Measurements from ENCODE around the gene LRRC9.

The LRRC9 gene

GRCh38 chr14:59959668-59960067 is 39.7 kb downstream of the LRRC9 start:
- H3K4me2 ChIP-seq (ENCODE audit: low read depth, low read length): no peak overlapping the region
- no peak overlapping the region for H3K9ac ChIP-seq (ENCODE audit: low read length)
- H4K20me1 ChIP-seq (ENCODE audit: insufficient read depth, low read length): no peaks in the 10 kb centered on the region
- H3K4me3 ChIP-seq (ENCODE audit: low read length): no peak overlapping the region
- TF ChIP-seq, protein P1, sequence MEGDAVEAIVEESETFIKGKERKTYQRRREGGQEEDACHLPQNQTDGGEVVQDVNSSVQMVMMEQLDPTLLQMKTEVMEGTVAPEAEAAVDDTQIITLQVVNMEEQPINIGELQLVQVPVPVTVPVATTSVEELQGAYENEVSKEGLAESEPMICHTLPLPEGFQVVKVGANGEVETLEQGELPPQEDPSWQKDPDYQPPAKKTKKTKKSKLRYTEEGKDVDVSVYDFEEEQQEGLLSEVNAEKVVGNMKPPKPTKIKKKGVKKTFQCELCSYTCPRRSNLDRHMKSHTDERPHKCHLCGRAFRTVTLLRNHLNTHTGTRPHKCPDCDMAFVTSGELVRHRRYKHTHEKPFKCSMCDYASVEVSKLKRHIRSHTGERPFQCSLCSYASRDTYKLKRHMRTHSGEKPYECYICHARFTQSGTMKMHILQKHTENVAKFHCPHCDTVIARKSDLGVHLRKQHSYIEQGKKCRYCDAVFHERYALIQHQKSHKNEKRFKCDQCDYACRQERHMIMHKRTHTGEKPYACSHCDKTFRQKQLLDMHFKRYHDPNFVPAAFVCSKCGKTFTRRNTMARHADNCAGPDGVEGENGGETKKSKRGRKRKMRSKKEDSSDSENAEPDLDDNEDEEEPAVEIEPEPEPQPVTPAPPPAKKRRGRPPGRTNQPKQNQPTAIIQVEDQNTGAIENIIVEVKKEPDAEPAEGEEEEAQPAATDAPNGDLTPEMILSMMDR (IDR thresholded peaks at IDR 0.05; ENCODE audit: low read length): no peak
- no peak for TF ChIP-seq EZH2 (optimal IDR thresholded peaks at IDR 0.05; ENCODE audit: low read depth, low read length)
- TF ChIP-seq EZH2phosphoT487 (IDR thresholded peaks at IDR 0.05; ENCODE audit: low read length): no peak
- no peak overlapping the region for H3K27ac ChIP-seq (ENCODE audit: low read length)
- no peak overlapping the region for H2AFZ ChIP-seq (ENCODE audit: low read length)
- no peak for DNase-seq
- H3F3A ChIP-seq (ENCODE audit: insufficient read depth, low read length): no peaks in the 10 kb centered on the region
- H3K9me3 ChIP-seq (replicated peaks; ENCODE audit: insufficient read depth, low read length): no peaks in the 10 kb centered on the region
- H3K4me1 ChIP-seq (ENCODE audit: low read length): no peaks in the 10 kb centered on the region
- H3K36me3 ChIP-seq (replicated peaks; ENCODE audit: insufficient read depth, low read length): no peaks in the 10 kb centered on the region
- H3K27me3 ChIP-seq (replicated peaks; ENCODE audit: insufficient read depth, low read length): no peaks in the 10 kb centered on the region
- H3K79me2 ChIP-seq (ENCODE audit: low read length): no peaks in the 10 kb centered on the region
- H3K9me2 ChIP-seq (replicated peaks; ENCODE audit: insufficient read depth, low read length): no peaks in the 10 kb centered on the region

DNA sequence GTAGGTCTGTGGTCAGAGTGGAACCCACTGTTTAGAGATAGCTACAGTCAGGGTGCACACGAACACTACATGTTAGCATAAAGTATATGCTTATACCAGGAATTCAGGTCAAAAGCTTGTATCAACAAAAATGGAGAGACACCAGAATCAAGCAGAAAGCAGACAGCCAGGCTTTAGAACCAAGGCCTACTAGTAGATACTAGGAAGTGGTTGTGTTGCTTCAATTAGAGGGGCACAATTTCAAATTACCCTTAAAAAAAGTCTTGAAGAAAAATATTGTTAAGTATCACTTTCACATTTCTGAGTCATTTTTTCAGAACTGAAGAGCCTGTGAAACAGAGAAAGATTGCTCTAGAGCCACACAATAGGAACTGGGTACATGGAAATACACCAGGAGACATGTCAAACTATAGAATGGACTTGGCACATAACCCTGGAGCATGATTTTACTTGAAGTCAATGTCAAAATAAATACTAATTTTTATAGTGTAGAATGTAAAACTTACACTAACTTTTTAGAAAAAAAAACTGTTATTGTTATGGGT is 41.6 kb downstream of the LRRC9 start:
- Histone ChIP-seq H3K4me2 (ENCODE audit: low read depth, low read length) (no peak overlapping the region), H3K79me2 (ENCODE audit: low read length) (no peaks in the 10 kb centered on the region), H3K4me3 (ENCODE audit: low read length) (no peak overlapping the region), H2AFZ (ENCODE audit: low read length) (no peak overlapping the region), H3K9ac (ENCODE audit: low read length) (no peak overlapping the region), H3K9me2 (replicated peaks; ENCODE audit: insufficient read depth, low read length) (no peaks in the 10 kb centered on the region), H3F3A (ENCODE audit: insufficient read depth, low read length) (no peaks in the 10 kb centered on the region), H3K27ac (ENCODE audit: low read length) (no peak overlapping the region), H4K20me1 (ENCODE audit: insufficient read depth, low read length) (no peaks in the 10 kb centered on the region), H3K9me3 (replicated peaks; ENCODE audit: insufficient read depth, low read length) (no peaks in the 10 kb centered on the region), H3K27me3 (replicated peaks; ENCODE audit: insufficient read depth, low read length) (no peaks in the 10 kb centered on the region), H3K36me3 (replicated peaks; ENCODE audit: insufficient read depth, low read length) (no peaks in the 10 kb centered on the region), H3K4me1 (ENCODE audit: low read length) (no peaks in the 10 kb centered on the region)
- DNase-seq: no peak
- TF ChIP-seq EZH2 (optimal IDR thresholded peaks at IDR 0.05; ENCODE audit: low read depth, low read length): no peak
- TF ChIP-seq, protein P1 (IDR thresholded peaks at IDR 0.05; ENCODE audit: low read length): no peak
- no peak for TF ChIP-seq EZH2phosphoT487 (IDR thresholded peaks at IDR 0.05; ENCODE audit: low read length)

DNA sequence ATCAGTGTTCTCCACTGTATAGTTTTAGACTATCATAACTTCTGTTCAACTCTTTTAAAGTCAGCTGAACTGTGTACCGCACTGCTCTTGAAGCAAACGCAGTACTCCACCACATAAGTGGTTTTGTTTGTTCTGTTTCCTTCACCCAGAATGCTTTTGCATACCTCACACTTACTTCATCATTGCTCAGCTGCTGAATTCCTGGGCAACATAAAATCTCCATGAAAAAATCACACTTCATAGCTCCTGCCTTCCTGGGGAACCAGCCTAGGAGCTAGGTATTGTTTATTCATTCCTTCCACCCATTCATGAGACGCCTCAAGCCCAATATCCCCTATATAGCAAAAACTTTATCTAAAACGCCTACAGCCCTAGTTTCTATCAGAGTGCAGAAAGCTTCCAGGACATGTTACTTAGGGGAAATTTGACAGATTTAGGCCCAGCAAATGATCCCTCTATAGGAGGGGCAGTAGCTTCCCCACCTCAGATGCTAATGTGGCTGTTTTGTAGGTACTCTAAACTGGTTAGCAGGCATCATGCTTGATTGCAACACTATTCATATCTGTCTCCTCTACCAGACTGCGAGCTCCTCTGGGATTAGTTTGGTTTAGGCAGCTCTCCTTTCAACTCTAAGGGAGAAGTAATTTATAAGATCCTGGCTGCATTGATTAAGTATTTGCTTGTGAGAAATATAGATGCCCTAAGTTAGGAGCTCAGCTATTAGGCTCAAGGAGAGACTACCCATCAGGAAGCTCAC is 44.5 kb downstream of the LRRC9 start:
- no peaks in the 10 kb centered on the region for H3K36me3 ChIP-seq (replicated peaks; ENCODE audit: insufficient read depth, low read length)
- TF ChIP-seq, protein P1 (IDR thresholded peaks at IDR 0.05; ENCODE audit: low read length): no peak
- no peak for TF ChIP-seq EZH2phosphoT487 (IDR thresholded peaks at IDR 0.05; ENCODE audit: low read length)
- TF ChIP-seq EZH2 (optimal IDR thresholded peaks at IDR 0.05; ENCODE audit: low read depth, low read length): no peak
- 0 out of 2 replicates have a peak overlapping the region, but pooled peaks have one; percentile 70 for H2AFZ ChIP-seq (ENCODE audit: low read length)
- no peaks in the 10 kb centered on the region for H3K27me3 ChIP-seq (replicated peaks; ENCODE audit: insufficient read depth, low read length)
- no peaks in the 10 kb centered on the region for H3F3A ChIP-seq (ENCODE audit: insufficient read depth, low read length)
- no peak overlapping the region for H3K9ac ChIP-seq (ENCODE audit: low read length)
- H3K4me1 ChIP-seq (ENCODE audit: low read length): no peaks in the 10 kb centered on the region
- no peaks in the 10 kb centered on the region for H4K20me1 ChIP-seq (ENCODE audit: insufficient read depth, low read length)
- DNase-seq: no peak
- no peaks in the 10 kb centered on the region for H3K9me2 ChIP-seq (replicated peaks; ENCODE audit: insufficient read depth, low read length)
- no peaks in the 10 kb centered on the region for H3K9me3 ChIP-seq (replicated peaks; ENCODE audit: insufficient read depth, low read length)
- H3K4me2 ChIP-seq (ENCODE audit: low read depth, low read length): peak overlapping the region; percentile 75; the same call in 1 of the 2 replicates
- H3K79me2 ChIP-seq (ENCODE audit: low read length): no peaks in the 10 kb centered on the region
- no peak overlapping the region for H3K4me3 ChIP-seq (ENCODE audit: low read length)
- no peak overlapping the region for H3K27ac ChIP-seq (ENCODE audit: low read length)

Data from MM.1S (cell line).